GM19023 (cell line): ENCODE data around the gene PLEK2.

Experiments used
- ATAC-seq: cut with Tn5 transposase; IDR thresholded peaks from one replicate; pipeline ENCODE4 v1.9.1; 2021; ENCODE audit warnings: mild to moderate bottlenecking, moderate library complexity; ENCODE audit not compliant: unreplicated experiment

PLEK2 gene

GRCh38 chr14:67405771-67406170, 6.2 kb downstream of the PLEK2 start:
- no peak for ATAC-seq

- no peak for ATAC-seq
These were observed 11.5 kb downstream of the PLEK2 start for GRCh38 chr14:67400434-67400833.

- no peak for ATAC-seq
These were observed 14.4 kb downstream of the PLEK2 start for GRCh38 chr14:67397536-67397935.

GRCh38 chr14:67396381-67396970, 15.5 kb downstream of the PLEK2 start:
- ATAC-seq: no peak

GRCh38 chr14:67395876-67396189, 16.1 kb downstream of the PLEK2 start:
- ATAC-seq: no peak

- no peak for ATAC-seq
These were observed 16.7 kb downstream of the PLEK2 start for GRCh38 chr14:67395086-67395875.

- no peak for ATAC-seq
These were observed 18.3 kb downstream of the PLEK2 start for GRCh38 chr14:67393689-67394088.

- no peak for ATAC-seq
These were observed 19.2 kb downstream of the PLEK2 start for GRCh38 chr14:67392800-67393199.

- ATAC-seq: no peak
These were observed 19.8 kb downstream of the PLEK2 start for GRCh38 chr14:67392123-67392522.

- ATAC-seq: no peak
These were observed 20.7 kb downstream of the PLEK2 start for GRCh38 chr14:67391268-67391667.

GRCh38 chr14:67389811-67390534, 22.0 kb downstream of the PLEK2 start:
- no peak for ATAC-seq

- ATAC-seq: no peak
These were observed 22.7 kb downstream of the PLEK2 start for GRCh38 chr14:67389275-67389674.

GRCh38 chr14:67387195-67387594, 24.8 kb downstream of the PLEK2 start:
- ATAC-seq: no peak

GRCh38 chr14:67385618-67386017, 26.3 kb downstream of the PLEK2 start:
- no peak for ATAC-seq

- ATAC-seq: no peak
These were observed 26.8 kb downstream of the PLEK2 start for GRCh38 chr14:67385120-67385519.

GRCh38 chr14:67377916-67378315, 34.0 kb downstream of the PLEK2 start:
- no peak for ATAC-seq

GRCh38 chr14:67373347-67373746, 38.6 kb downstream of the PLEK2 start:
- no peak for ATAC-seq

- ATAC-seq: no peak
These were observed 39.1 kb downstream of the PLEK2 start for GRCh38 chr14:67372833-67373232.

GRCh38 chr14:67371247-67372148, 40.5 kb downstream of the PLEK2 start:
- no peak for ATAC-seq

GRCh38 chr14:67370830-67371229, 41.1 kb downstream of the PLEK2 start:
- ATAC-seq: no peak

GRCh38 chr14:67365476-67365875, 46.5 kb downstream of the PLEK2 start:
- no peak for ATAC-seq
